HepG2 (cell line): ENCODE results near the gene GFER. TPM values are rescaled to one million over a fixed set of nuclear protein-coding genes. Genes with fewer than 3 reads are reported as not detected.

Source experiments
- ATF4 ChIP-seq, 2 experiments: fragments of 450-650 bp in 1 of 2; sonication (generic) in 1 of 2; formaldehyde crosslinking; IDR thresholded peaks; 2 replicates each; pipeline versions ENCODE4 v1.5.0 to v1.8.0; 2020 to 2022; ENCODE audit warnings: mild to moderate bottlenecking in 1 of 2, missing genetic modification reagents in 1 of 2
- BRCA1 ChIP-seq: sonication (generic); formaldehyde crosslinking; IDR thresholded peaks from 2 replicates; pipeline ENCODE4 v1.4.0; 2020; ENCODE audit warnings: missing genetic modification reagents
- BRF2 ChIP-seq: sonication (generic); formaldehyde crosslinking; IDR thresholded peaks from 2 replicates; pipeline ENCODE4 v1.8.1; 2022; ENCODE audit warnings: mild to moderate bottlenecking, missing genetic modification reagents
- E2F2 ChIP-seq: sonication (generic); formaldehyde crosslinking; IDR thresholded peaks from 2 replicates; pipeline ENCODE4 v1.4.0; 2020; ENCODE audit warnings: missing genetic modification reagents, borderline replicate concordance
- ETS1 ChIP-seq: sonication (generic); formaldehyde crosslinking; IDR thresholded peaks from 2 replicates; pipeline ENCODE4 v1.4.0; 2020; ENCODE audit warnings: missing genetic modification reagents
- HNF4A ChIP-seq: sonication (generic); formaldehyde crosslinking; IDR thresholded peaks from 2 replicates; pipeline ENCODE4 v1.4.0; 2020; ENCODE audit warnings: missing genetic modification reagents
- MYC ChIP-seq: sonication (generic); formaldehyde crosslinking; IDR thresholded peaks from 2 replicates; pipeline ENCODE4 v1.9.0; 2021; ENCODE audit warnings: missing genetic modification reagents, borderline replicate concordance
- NCOA1 ChIP-seq: sonication (generic); formaldehyde crosslinking; IDR thresholded peaks from 2 replicates; pipeline ENCODE4 v1.9.0; 2021; ENCODE audit warnings: missing genetic modification reagents
- NKX3-1 ChIP-seq: sonication (generic); formaldehyde crosslinking; IDR thresholded peaks from 2 replicates; pipeline ENCODE4 v1.5.0; 2020; ENCODE audit warnings: missing genetic modification reagents
- PHF5A ChIP-seq: IDR thresholded peaks from one replicate; pipeline ENCODE4 v1.6.1; 2018; ENCODE audit warnings: low read depth, missing genetic modification reagents; ENCODE audit not compliant: unreplicated experiment
- ZNF407 ChIP-seq: sonication (generic); formaldehyde crosslinking; IDR thresholded peaks from one replicate; pipeline ENCODE4 v1.5.1; 2020; ENCODE audit warnings: mild to moderate bottlenecking, missing genetic modification reagents; ENCODE audit errors: not compliant biosample characterization
- ZNF501 ChIP-seq: sonication (generic); formaldehyde crosslinking; IDR thresholded peaks from 2 replicates; pipeline ENCODE4 v1.5.1; 2020; ENCODE audit warnings: mild to moderate bottlenecking, moderate library complexity, missing genetic modification reagents
- ZNF670 ChIP-seq: sonication (generic); formaldehyde crosslinking; IDR thresholded peaks from 2 replicates; pipeline ENCODE4 v1.8.0; 2022; ENCODE audit warnings: mild to moderate bottlenecking, missing genetic modification reagents, borderline replicate concordance
- ZNF761 ChIP-seq: sonication (generic); formaldehyde crosslinking; conservative IDR thresholded peaks from 2 replicates; pipeline ENCODE4 v1.4.0; 2020; ENCODE audit warnings: mild to moderate bottlenecking, missing genetic modification reagents
- ZNF788 ChIP-seq: sonication (generic); formaldehyde crosslinking; IDR thresholded peaks from 2 replicates; pipeline ENCODE4 v1.5.0; 2020; ENCODE audit warnings: mild to moderate bottlenecking, missing genetic modification reagents, borderline replicate concordance
- polyA plus RNA-seq, 8 experiments: library from polyadenylated mRNA; depleted of rRNA in 3 of 8; stranded (reverse) in 7 of 8; unstranded in 1 of 8; fragments of >200 nt; fragmentation: Illumina TruSeq in 4 of 8; extraction: Trizol in 4 of 8; gene quantifications; 2 replicates each; pipeline versions ENCODE4 v1.2.1 to v1.2.3, GENCODE V29; 2011 to 2016; ENCODE audit warnings: low read depth in 4 of 8, missing spikeins in 1 of 8, mixed read lengths in 1 of 8; ENCODE audit not compliant: insufficient read depth in 1 of 8
- total RNA-seq, 5 experiments: library from RNA; depleted of rRNA; stranded (reverse); fragments of >200 nt; fragmentation: Illumina TruSeq; extraction: Trizol; gene quantifications; 2 replicates each; pipeline ENCODE4 v1.2.3, GENCODE V29; 2016; ENCODE audit warnings: low read depth in 1 of 5

The GFER gene
- total and polyA plus RNA-seq, 2 of the 13 experiments (the other 11 are each of a cell fraction or from before 2014, with no cell fraction given) = 28.6 to 71.7 TPM

- TF ChIP-seq MYC (peak; percentile 59), ETS1 (CRISPR knock-in tag) (no peak), ZNF501 (CRISPR knock-in tag) (peak; percentile 48; the same call in 1 of the 2 replicates), PHF5A (CRISPR knock-in tag) (peak; percentile 84), ZNF788 (CRISPR knock-in tag) (peak; percentile 74), NKX3-1 (CRISPR knock-in tag) (no peak), ZNF670 (CRISPR knock-in tag) (peak; percentile 82; the same call in 1 of the 2 replicates), ZNF407 (CRISPR knock-in tag) (peak; percentile 68), ATF4 (CRISPR knock-in tag; IDR thresholded peaks at IDR 0.05) (peak in 1 of 2 experiments; percentile 41; a peak in 1 of 4 replicates), E2F2 (CRISPR knock-in tag) (no peak), BRF2 (CRISPR knock-in tag) (no peak; the same call in 1 of the 2 replicates), ZNF761 (CRISPR knock-in tag) (no peak), HNF4A (CRISPR knock-in tag) (peak; percentile 48; the same call in 1 of the 2 replicates), NCOA1 (CRISPR knock-in tag) (no peak; the same call in 1 of the 2 replicates), BRCA1 (CRISPR knock-in tag) (peak; percentile 37; the same call in 1 of the 2 replicates)
These were observed at the start of gene GFER (continued) for GRCh38 chr16:1983544-1984346.
